Central memory CD8-positive, alpha-beta T cell (primary cell): ENCODE data around the gene FUT6.

Source experiments
- ATAC-seq: fragments of 150-1000 bp; cut with Tn5 transposase; replicated peaks from 2 replicates; pipeline ENCODE4 v1.10.0; 2022; ENCODE audit warnings: mild to moderate bottlenecking, moderate FRiP score, moderate number of reproducible peaks; ENCODE audit not compliant: poor library complexity, severe bottlenecking; ENCODE audit errors: extremely low read depth
- DNase-seq, 2 donors: peaks; one replicate each; pipeline ENCODE4 v3.0.0; 2021; ENCODE audit warnings: low spot score in 2 of 2
- H3K27ac Mint-ChIP-seq: one replicate; pipeline ENCODE4 v1.8.0; 2022; ENCODE audit warnings: low read depth, mild to moderate bottlenecking, moderate library complexity, mixed read lengths
- H3K27me3 Mint-ChIP-seq: one replicate; pipeline ENCODE4 v1.8.0; 2022; ENCODE audit warnings: mixed read lengths
- H3K36me3 Mint-ChIP-seq: one replicate; pipeline ENCODE4 v1.8.0; 2022; ENCODE audit warnings: mild to moderate bottlenecking, moderate library complexity, mixed read lengths; ENCODE audit not compliant: insufficient read depth
- H3K4me1 Mint-ChIP-seq: one replicate; pipeline ENCODE4 v1.8.0; 2022; ENCODE audit warnings: mixed read lengths
- H3K4me3 Mint-ChIP-seq: one replicate; pipeline ENCODE4 v1.8.0; 2022; ENCODE audit warnings: mild to moderate bottlenecking, moderate library complexity, mixed read lengths
- H3K9me3 Mint-ChIP-seq: one replicate; pipeline ENCODE4 v1.8.0; 2022; ENCODE audit warnings: mixed read lengths

FUT6 gene

GRCh38 chr19:5790559-5791520 is 48.7 kb downstream of the FUT6 start, which contains the start of gene DUS3L:
Gene DUS3L (minus strand): TSS chr19:5791163. CDS start chr19:5791141, 22 bp downstream.
- Mint-ChIP-seq H3K27me3 (no peaks in the 10 kb centered on the region), H3K27ac (peak within 1 kb of the TSS; percentile 99), H3K4me3 (peak within 1 kb of the TSS; percentile 94), H3K4me1 (peaks cover 18% of the 10 kb centered on the region), H3K36me3 (peaks cover 37% of the 10 kb centered on the region), H3K9me3 (no peaks in the 10 kb centered on the region)
- peak; percentile 89 to 93 for DNase-seq
- ATAC-seq = peak; percentile 97

- DNase-seq = no peak
- H3K4me3 Mint-ChIP-seq = peak overlapping the region; percentile 94
Measured at GRCh38 chr19:5789886-5790558, 49.5 kb downstream of the FUT6 start.

GRCh38 chr19:5789351-5789761 is 50.1 kb downstream of the FUT6 start:
- no peaks in the 10 kb centered on the region for H3K27me3 Mint-ChIP-seq
- no peaks in the 10 kb centered on the region for H3K9me3 Mint-ChIP-seq
- ATAC-seq = no peak
- no peak overlapping the region for H3K4me3 Mint-ChIP-seq
- H3K27ac Mint-ChIP-seq = no peak overlapping the region
- peaks cover 42% of the 10 kb centered on the region for H3K36me3 Mint-ChIP-seq
- no peak for DNase-seq
- H3K4me1 Mint-ChIP-seq = peaks cover 18% of the 10 kb centered on the region

More at GRCh38 chr19:5789886-5790558, 49.5 kb downstream of the FUT6 start:
- Mint-ChIP-seq H3K4me1 (peaks cover 18% of the 10 kb centered on the region), H3K9me3 (no peaks in the 10 kb centered on the region), H3K27me3 (no peaks in the 10 kb centered on the region), H3K27ac (peak overlapping the region; percentile 99), H3K36me3 (peaks cover 40% of the 10 kb centered on the region)
- no peak for ATAC-seq

GRCh38 chr19:5788422-5788821 is 51.1 kb downstream of the FUT6 start:
- Mint-ChIP-seq H3K4me3 (no peak overlapping the region), H3K36me3 (peaks cover 43% of the 10 kb centered on the region), H3K4me1 (peaks cover 18% of the 10 kb centered on the region), H3K9me3 (no peaks in the 10 kb centered on the region), H3K27ac (no peak overlapping the region), H3K27me3 (no peaks in the 10 kb centered on the region)
- ATAC-seq = no peak
- DNase-seq = no peak

- Mint-ChIP-seq H3K9me3 (no peaks in the 10 kb centered on the region), H3K4me3 (no peak overlapping the region), H3K4me1 (peaks cover 18% of the 10 kb centered on the region), H3K36me3 (peaks cover 43% of the 10 kb centered on the region), H3K27ac (no peak overlapping the region), H3K27me3 (no peaks in the 10 kb centered on the region)
- DNase-seq (no peak), ATAC-seq (no peak)
Measured at GRCh38 chr19:5787409-5788182, 51.9 kb downstream of the FUT6 start.

GRCh38 chr19:5786593-5787408 is 52.7 kb downstream of the FUT6 start:
- DNase-seq = no peak

GRCh38 chr19:5785423-5785822 is 54.1 kb downstream of the FUT6 start:
- Mint-ChIP-seq H3K27me3 (no peaks in the 10 kb centered on the region), H3K9me3 (no peaks in the 10 kb centered on the region), H3K36me3 (peaks cover 36% of the 10 kb centered on the region), H3K4me1 (peaks cover 10% of the 10 kb centered on the region), H3K4me3 (no peak overlapping the region), H3K27ac (no peak overlapping the region)
- DNase-seq (no peak), ATAC-seq (no peak)

More at GRCh38 chr19:5786593-5787408, 52.7 kb downstream of the FUT6 start:
- Mint-ChIP-seq H3K27ac (peak overlapping the region; percentile 72), H3K4me3 (peak overlapping the region; percentile 36), H3K4me1 (peaks cover 18% of the 10 kb centered on the region), H3K27me3 (no peaks in the 10 kb centered on the region), H3K36me3 (peaks cover 44% of the 10 kb centered on the region), H3K9me3 (no peaks in the 10 kb centered on the region)
- no peak for ATAC-seq

GRCh38 chr19:5784581-5785147 is 54.8 kb downstream of the FUT6 start, which contains the start of gene PRR22:
Gene PRR22 (minus strand): TSS chr19:5784746. CDS start chr19:5784660, 86 bp downstream.
- Mint-ChIP-seq H3K9me3 (no peaks in the 10 kb centered on the region), H3K27ac (no peak within 1 kb of the TSS)
- no peak for DNase-seq

GRCh38 chr19:5782945-5783919 is 56.3 kb downstream of the FUT6 start:
- DNase-seq (no peak), ATAC-seq (no peak)
- Mint-ChIP-seq H3K9me3 (no peaks in the 10 kb centered on the region), H3K27ac (no peak overlapping the region), H3K4me3 (no peak overlapping the region), H3K4me1 (peaks cover under 1% of the 10 kb centered on the region), H3K36me3 (peaks cover 20% of the 10 kb centered on the region), H3K27me3 (no peaks in the 10 kb centered on the region)

More at GRCh38 chr19:5784581-5785147, 54.8 kb downstream of the FUT6 start, which contains the start of gene PRR22:
- no peak within 1 kb of the TSS for H3K4me3 Mint-ChIP-seq
- peaks cover 6% of the 10 kb centered on the region for H3K4me1 Mint-ChIP-seq
- H3K36me3 Mint-ChIP-seq = peaks cover 30% of the 10 kb centered on the region
- no peaks in the 10 kb centered on the region for H3K27me3 Mint-ChIP-seq
- ATAC-seq = no peak

GRCh38 chr19:5782322-5782721 is 57.2 kb downstream of the FUT6 start:
- Mint-ChIP-seq H3K9me3 (no peaks in the 10 kb centered on the region), H3K36me3 (peaks cover 16% of the 10 kb centered on the region), H3K27ac (no peak overlapping the region)

More at GRCh38 chr19:5782322-5782721, 57.2 kb downstream of the FUT6 start:
- H3K27me3 Mint-ChIP-seq = no peaks in the 10 kb centered on the region
- H3K4me3 Mint-ChIP-seq = no peak overlapping the region
- H3K4me1 Mint-ChIP-seq = no peaks in the 10 kb centered on the region
- DNase-seq (no peak), ATAC-seq (no peak)
